ENCODE data around the gene RBM4B.

RBM4B gene

DNA sequence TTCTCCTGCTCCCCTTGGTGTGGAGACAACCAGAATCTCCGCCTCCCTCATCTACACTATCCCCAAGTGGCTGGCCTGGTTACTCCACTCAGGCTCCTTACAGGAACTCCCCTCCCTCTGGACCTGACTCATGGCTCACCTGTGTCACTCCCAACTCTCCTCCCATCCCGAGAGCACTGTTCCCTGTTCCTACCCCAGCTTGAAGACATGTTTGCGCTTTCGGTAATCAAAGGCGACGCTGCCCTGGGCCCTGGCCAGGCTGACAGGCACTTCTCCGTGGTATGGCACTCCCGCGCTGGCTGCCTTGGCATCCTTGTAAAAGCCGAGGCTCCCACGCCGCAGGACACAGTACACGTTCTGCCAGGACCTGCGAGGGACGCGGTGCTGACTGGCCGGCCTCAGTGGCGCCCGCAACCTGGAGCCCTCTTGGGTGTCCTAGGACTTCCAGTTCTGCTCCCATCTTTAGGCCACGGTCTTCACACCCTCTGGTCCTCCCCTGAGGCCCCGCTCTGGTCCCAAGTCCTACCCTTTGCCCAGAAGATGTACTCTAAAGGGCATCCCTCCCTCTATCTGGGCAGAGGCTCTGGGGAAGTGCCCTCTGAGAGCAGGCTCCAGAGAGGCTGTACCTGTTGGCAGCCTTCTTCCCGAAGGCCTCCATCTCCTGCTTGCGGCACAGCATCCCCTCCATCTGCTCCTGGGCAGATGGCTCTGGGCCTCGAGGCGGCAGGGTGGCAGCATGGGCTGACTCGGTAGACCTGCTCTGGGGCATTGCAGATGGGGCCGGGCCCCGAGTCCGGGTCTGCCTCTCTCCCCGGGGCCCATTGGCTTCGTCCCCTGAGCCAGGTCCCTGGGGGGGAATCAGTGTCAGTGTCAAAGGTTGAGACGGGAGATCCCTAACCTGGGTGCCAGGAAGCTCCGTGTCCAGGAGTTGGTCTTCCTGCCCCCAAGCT lies 9.4 kb upstream of the RBM4B start:
- no peak for DNase-seq

DNA sequence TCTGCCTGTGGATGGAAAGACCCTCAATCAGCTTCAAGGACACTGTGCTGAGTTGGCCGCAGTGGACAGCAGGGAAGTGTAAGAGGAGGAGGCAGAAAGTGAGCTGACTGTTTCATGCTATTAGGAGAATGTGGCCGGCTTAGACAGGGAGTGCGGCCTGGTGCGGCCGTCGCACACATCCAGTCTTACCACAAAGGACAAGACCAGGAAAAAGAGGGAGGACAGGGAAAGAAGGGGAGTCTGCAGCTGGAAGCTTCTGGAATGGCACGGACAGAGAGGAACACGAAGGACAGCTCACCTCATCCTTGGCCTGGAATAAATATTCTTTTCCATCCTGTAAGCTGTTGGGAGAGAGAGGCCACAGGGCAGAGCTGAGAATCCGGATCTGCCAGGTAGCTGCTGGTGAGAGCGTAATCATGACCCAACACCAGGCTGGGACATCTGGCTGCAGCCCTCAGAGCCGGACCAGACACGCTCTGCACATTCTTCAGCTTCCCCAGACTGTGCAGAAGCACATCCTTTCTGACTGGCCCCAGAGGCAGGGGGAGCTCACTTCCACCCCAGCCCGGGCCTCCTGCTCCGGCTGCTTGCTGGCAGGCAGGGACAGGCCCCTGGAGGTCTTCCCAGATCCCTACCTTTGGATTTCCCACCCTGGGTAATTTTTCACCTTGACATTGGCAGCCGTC lies 8.6 kb upstream of the RBM4B start:
- DNase-seq = no peak

DNA sequence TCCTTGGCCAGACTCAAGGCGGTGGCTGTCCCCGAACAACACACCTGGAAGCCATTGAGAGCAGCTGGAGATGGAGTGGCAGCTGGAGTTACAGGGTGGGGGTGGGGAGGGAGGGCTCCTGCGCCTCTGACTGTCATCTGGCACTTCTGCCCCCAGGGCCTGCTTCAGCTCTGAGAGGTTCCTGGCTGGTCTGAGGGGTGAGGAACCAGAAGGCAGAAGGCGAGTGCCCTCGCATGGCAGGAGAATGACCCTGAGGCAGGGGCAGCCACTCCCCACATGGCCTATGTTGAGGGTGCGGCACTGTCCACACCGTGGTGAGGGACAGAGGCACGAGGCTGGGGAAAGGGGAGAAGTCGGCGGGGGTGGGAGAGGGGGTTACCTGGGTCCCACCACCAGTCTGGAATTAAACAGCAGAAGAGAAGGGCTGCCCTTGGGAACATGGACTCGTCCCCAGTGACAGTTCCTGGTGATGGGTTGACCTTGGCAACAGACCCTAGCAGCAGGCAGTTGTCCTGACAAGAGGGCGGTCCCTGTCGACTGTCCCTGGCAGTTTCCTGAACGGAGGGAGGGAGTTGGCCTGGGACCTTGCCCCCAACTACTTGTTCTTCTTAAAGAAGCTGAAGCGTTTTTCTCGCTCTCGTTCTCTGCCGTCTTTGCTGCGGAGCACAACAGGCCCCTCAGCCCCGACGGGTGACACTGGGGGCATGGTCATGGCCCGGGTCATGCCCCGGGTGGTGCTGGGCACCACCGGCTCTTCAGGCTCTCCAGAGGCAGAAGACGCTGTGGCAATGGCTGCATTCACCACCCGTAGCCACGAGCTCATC lies 7.8 kb upstream of the RBM4B start:
- peak; percentile 35 for DNase-seq

DNA sequence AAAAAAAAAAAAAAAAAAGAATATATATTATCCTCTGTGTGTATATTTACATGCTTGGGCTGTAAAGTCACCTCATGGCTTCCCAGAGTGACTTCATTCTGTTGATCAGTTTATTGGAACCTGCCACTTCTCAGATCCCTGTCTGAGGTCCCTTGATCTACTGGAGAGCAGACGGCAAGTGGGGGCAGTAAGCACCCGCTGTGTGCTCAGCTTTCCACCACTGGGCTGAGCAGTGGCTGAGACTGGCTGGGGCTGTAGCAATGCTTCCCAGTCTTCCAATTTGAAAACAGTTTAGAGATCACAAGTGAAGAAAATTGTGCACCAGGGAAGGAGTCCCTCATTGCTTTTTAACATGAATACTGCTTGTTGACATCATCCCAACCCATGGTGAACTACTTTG lies 6.9 kb upstream of the RBM4B start:
- no peak for DNase-seq

DNA sequence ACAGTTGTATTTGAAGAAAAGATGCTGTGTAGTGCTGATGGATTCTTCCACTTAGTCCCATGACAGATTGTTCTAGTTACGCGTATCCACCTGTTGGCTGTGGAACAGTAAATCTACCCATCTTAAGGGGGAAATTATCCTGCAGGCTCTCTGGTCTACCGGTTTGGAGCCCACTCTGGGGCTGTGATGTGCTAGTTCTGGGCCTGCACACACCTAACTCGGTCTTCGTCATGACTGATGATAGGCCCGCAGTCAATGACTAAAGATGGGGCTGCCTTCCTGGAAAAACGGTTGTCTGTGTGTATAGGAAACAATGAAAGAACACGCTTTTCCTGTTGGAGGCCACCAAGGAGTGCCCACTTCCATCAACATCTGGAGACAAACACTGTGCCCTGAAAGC lies 6.2 kb upstream of the RBM4B start:
- no peak for DNase-seq

DNA sequence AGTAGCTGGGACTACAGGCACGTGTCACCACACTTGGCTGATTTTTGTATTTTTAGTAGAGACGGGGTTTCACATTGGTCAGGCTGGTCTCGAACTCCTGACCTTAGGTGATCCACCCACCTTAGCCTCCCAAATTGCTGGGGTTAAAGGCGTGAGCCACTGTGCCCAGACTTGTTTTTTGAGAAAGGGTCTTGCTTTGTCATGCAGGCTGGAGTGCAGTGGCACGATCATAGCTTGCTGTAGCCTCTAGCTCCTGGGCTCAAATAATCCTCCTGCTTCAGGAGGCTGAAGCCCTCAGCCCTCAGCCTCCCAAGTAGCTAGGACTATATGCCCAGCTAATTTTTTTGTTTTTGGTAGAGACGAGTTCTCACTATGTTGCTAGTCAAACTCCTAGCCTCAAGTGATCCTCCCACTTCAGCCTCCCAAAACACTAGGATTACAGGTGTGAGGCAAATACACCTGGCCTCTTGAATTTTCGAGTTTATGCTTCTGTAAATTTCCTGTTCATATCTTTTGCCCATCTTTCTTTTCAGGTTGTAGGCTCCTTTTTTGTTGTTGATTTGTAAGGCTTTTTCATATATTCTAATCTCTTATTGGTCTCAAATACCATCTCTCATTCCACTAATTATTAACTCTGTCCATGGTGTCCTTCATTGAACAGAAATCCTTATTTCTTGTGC lies 3.4 kb upstream of the RBM4B start:
- DNase-seq = no peak

DNA sequence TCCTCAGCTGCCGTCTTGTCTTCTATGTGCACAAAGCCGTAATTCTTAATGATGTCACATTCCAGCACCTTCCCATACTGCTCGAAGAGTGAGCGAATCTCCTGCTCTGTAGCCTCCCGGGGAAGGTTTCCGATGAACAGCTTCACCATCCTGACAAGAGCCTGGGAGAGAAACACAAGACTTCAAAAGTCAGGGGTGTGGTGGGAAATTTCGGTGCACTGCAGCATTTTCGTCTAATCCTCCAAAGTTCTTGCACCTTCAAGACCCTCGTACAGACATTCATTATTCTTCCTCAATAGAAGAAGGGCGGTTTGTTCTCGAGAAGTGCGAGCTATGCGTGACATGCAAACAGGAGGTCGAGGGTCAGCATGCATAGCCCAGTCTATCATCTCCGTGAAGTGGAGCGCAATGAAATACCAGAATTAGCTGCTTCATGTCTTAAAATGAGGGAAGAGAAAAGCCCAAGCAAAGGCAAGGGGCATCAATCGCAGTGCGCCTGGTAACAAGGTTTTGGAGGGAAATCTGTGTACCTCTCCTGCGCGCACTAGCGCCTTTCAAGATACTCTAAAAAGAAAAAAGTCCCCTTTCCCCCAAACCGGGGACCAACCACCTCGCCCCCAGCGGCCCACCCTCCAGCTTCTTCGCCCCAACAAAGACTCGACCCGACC lies 622 bp downstream of the RBM4B start:
- DNase-seq = no peak

DNA sequence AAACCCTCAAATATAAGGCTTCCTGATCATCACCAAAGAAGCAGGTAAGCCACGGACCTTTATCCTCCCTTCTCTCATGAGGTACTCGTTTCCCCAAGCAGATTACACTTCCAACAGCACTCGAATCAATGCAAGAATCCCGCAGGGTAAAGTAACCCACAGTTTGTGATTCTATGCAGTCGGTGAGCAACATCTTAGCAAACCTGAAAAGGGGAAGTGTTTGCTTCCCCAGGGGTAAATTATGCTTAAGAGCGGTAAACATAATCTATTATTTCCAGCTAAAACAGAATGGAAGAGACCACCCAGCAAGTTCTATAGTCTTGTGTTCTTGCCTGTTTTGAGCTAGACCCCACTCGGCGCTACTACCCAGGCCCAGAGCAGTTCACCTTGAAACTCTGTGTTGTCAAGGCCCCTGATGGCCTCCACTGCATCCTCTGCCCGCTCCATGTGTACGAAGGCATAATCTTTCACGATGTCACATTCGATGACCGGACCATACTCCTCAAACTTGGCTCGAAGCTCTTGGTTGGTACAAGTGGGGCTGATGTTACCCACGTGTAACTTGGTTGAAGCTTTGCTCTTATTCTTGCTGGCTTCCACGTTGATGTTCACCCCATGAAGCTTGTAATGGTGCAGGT lies 1.3 kb downstream of the RBM4B start:
- no peak for DNase-seq

DNA sequence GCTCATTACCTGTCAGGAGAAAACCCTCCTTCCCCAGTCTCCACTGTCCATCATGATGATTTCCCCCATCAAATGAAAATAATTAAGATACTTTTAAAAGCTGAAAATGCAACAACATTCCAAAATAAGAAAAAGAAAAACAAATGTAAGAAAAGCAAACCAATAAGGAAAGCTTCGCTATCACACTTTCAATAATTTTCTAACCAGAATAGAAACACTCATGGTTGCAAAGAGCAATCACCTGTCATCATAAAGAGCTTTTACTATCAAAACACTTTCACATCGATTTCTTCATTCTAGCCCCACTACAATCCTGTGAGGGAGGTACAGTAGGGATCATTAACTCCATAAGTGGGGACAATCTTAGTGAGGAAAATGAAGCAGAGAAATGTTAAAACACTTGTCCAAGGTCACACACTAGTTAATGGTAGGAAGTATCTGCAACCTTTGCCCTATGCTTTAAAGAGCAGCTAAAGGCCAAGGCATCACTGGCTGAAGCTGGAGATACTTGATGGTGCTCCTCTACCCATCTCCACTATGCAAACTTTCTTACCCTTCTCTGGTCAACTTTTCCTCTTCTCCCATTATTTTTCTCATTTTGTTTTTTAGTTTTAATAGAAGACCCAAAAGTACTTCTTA lies 2.6 kb downstream of the RBM4B start:
- no peak for DNase-seq

DNA sequence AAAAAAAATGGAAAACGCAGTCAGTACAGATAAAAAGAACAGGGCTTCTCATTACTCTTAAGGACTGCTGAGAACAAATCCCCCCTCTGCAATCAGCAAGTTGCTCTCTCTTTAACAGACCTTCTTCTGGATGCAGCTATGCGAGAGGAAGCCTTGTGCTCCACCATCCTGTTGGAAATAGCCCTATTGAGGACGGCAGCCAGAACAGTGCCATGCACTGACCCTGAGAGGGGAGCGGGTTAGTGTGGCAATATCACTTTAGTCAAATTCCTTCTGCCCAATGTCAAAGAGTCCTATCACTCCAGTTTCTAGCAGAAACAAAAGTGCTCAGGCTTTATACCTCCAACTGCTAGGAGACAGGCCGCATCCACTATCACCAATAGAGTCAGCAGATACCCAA lies 6.9 kb downstream of the RBM4B start:
- no peak for DNase-seq

DNA sequence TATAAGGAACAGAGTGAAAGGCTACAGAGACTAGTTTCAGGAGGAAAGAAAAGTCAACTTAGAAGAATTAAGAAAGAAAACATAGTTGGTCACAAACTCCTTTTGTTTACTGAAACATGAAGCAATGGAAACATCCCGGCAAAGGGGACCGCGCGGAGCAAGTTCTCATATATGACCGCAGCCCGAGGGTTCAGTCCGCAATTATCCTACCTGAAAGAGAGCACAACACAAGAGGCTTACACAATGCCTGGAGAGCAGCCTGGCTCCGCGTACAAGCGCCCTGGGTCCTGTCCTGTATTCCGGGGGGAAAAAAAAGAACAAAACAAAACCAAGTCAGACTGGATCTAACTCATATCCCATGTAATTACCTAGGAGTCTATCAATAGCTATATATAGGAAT lies 12.3 kb downstream of the RBM4B start:
- DNase-seq = no peak

DNA sequence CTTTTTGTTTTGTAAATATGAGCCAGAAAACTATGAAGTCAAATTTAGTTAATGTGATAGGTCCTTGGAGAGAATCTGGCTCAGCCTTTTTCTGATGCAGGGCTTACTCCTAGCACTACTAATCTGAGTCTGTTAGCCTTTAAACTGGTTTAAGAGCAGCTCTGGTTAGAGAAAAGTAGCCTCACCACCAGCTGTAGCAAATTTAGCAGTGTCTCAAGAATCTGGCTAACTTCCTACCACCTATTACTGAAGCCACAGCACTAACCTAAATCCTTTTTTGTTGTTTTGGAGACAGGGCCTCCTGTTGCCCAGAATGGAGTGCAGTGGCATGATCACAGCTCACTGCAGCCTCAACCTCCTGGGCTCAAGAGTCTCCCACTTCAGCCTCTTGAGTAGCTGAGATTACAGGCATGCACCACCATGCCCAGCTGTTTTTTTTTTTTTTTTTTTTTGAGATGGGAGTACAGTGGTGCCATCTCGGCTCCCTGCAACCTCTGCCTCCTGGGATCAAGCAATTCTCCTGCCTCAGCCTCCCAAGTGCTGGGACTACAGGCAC lies 13.9 kb downstream of the RBM4B start:
- no peak for DNase-seq

DNA sequence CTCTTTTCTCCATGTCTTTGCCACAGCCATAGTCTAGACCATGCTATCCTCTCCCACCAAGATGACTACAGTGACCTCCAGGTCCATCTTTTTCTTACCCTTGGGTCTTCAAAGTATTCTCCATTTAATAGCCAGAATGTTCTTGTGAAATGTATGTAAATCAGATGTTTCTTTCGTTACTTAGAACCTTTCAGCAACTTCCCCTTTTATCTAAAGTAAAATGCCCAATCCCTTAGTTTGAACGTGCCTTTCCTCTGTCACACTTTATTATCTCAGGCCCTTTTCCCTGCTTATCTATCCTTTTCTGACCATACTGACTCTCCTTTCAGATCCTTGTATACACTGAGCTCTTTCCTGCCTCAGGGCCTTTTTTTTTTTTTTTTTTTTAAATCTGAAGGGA lies 17.9 kb downstream of the RBM4B start:
- DNase-seq = no peak

DNA sequence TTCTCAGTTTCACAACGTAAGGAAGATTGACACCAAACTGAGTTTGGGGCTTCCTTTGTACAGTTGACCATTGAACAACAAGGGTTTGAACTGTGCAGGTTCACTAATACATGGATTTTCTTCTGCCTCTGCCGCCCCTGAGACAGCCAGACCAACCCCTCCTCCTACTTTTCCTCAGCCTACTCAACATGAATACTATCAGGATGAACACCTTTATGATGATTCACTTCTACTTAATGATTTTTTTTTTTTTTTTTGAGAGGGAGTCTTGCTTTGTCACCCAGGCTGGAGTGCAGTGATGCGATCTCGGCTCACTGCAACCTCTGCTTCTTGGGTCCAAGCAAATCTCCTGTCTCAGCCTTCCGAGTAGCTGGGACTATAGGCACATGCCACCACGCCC lies 24.6 kb downstream of the RBM4B start:
- DNase-seq = no peak

DNA sequence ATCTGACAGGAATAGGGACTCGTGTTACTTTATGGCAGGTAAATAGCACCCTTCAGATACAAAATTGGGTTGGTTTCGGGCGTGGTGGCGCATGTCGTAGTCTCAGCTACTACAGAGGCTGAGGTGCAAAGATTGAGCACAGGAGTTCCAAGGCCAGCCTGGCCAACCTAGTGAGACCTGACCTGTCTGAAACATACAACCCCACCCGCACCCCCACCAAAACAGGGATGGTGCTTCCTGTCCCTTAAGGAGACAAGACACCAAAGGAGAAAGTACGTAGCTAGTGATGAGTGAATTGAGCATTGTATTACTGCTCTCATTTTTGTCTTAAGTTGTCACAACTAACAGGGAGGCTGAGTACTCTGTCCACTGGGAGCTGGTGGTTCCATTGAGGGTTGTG lies 25.0 kb downstream of the RBM4B start:
- DNase-seq = no peak

DNA sequence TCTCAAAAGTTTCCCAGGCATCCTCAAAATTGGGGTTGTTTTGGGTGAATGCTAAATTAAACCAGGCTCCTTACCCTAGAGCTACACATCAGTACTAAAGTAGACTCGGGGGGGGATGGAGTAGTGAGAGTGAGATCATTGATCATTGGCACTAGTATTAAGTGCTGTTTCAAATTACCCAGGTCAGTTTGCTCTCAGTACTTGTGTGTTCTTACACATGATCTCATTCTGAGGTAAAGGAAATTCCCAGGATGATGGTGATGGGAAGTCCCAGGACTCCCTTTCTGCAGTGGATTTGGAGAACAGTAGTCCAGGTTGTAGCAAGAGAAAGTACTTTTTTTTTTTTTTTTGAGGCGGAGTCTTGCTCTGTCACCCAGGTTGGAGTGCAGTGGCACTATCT lies 26.7 kb downstream of the RBM4B start:
- no peak for DNase-seq

DNA sequence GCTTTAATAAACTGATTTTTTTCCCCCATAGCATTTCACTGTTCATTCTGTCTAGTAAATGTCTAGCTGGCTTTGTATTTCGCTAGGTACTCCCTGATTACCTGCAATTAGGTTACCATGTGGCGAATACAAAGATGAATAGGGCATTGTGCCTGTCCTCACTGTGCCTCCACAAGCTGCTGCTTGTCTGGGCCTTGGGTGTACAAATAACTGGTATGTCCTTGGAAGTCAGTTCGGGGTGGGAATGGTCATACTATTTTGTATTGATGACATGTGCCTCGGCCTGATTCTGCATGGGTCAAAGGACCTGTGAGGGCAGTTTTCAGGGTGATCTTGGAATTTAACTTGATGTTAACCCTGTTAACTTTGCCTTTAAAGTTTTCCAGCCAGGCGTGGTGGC lies 27.8 kb downstream of the RBM4B start:
- DNase-seq = no peak

DNA sequence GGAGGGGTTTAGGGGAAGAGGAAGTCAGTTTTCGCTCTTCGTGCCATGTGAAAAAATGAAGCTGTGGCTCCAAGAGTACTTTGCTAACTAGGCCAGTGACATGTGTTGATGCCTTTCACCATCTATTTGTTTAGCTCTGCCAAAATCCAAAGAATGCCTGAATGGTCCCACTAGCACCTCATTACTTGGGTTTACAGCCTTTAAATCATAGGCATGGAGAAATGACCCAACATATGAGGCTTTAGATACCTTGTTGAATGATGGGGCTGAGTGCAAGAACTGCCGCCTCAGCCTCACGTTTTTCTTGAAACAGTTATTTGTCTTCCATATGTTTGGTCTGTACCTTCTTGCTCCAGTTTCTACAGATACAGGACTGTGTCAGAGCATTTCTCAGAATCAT lies 30.9 kb downstream of the RBM4B start:
- no peak for DNase-seq

DNA sequence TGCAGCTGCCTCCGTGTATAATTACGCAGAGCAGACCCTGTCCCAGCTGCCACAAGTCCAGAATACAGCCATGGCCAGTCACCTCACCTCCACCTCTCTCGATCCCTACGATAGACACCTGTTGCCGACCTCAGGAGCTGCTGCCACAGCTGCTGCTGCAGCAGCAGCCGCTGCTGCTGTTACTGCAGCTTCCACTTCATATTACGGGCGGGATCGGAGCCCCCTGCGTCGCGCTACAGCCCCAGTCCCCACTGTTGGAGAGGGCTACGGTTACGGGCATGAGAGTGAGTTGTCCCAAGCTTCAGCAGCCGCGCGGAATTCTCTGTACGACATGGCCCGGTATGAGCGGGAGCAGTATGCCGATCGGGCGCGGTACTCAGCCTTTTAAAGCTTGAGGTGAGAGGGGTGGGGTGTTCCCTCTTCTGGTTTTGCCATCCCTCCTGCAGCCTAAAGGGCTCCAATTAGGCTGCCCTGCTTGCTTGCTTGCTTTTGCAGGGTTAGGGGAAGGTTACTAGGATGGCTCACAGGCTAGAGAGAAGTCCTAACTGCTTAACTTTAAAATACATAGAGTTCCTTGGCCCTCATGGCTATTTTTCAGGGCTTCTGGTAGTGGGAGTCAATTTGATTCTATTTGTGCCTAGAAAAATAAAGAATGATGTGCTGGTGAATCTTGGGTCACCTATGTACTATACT lies 33.8 kb downstream of the RBM4B start:
- no peak for DNase-seq

DNA sequence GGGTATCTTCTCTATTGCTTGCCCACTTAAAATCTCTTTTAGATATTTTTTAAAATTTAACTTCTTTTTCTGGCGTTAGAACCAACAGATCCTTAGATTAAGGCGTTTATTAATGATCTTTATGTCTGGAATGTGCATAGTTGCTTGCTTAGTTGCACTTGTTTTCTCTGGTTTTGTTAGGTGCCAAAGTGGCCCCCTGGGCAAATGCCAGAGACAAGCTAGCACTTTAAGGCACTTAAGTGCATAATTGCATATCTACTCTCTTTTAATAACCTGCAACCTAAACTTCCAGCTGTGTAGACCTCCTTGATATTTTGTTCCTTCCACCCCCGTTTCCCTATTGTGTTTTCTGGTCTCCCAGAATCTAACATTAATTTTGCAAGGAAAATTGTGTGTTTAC lies 35.9 kb downstream of the RBM4B start:
- DNase-seq = peak; percentile 47
